DOHH2 (cell line): Measurements from ENCODE around the gene LBH.

Experiments
- H3F3A ChIP-seq: fragments of 200-600 bp; sonication (generic), shearing (Covaris generic); 2 replicates; pipeline ENCODE4 v1.6.0; 2016; ENCODE audit warnings: antibody characterized with exemption, mild to moderate bottlenecking; ENCODE audit not compliant: control insufficient read depth, insufficient read depth
- H3K27ac ChIP-seq: fragments of 200-600 bp; sonication (generic); 2 replicates; pipeline ENCODE4 v1.5.1; 2014; ENCODE audit warnings: low read depth, mild to moderate bottlenecking, low read length, moderate library complexity
- H3K27me3 ChIP-seq: fragments of 200-600 bp; sonication (generic); 2 replicates; pipeline ENCODE4 v1.6.1; 2014; ENCODE audit warnings: mild to moderate bottlenecking, low read length, mixed read lengths; ENCODE audit not compliant: control insufficient read depth
- H3K36me3 ChIP-seq: fragments of 200-600 bp; sonication (generic); 2 replicates; pipeline ENCODE4 v1.6.1; 2014; ENCODE audit warnings: mild to moderate bottlenecking, low read length, moderate library complexity, mixed read lengths; ENCODE audit not compliant: control insufficient read depth
- H3K4me1 ChIP-seq: fragments of 200-600 bp; sonication (generic); 2 replicates; pipeline ENCODE4 v1.6.1; 2014; ENCODE audit warnings: mild to moderate bottlenecking, low read length, mixed read lengths; ENCODE audit not compliant: control insufficient read depth
- H3K4me2 ChIP-seq: fragments of 200-600 bp; sonication (generic); 2 replicates; pipeline ENCODE4 v1.6.0; 2014; ENCODE audit warnings: mild to moderate bottlenecking, low read length, moderate library complexity
- H3K4me3 ChIP-seq: fragments of 200-600 bp; sonication (generic); 2 replicates; pipeline ENCODE4 v1.5.1; 2014; ENCODE audit warnings: mild to moderate bottlenecking, low read length, mixed read lengths
- H3K79me2 ChIP-seq: fragments of 200-600 bp; sonication (generic); 2 replicates; pipeline ENCODE4 v1.6.1; 2014; ENCODE audit warnings: mild to moderate bottlenecking, low read length, mixed read lengths; ENCODE audit not compliant: control insufficient read depth
- H3K9me2 ChIP-seq: fragments of 200-600 bp; sonication (generic); replicated peaks from 2 replicates; pipeline ENCODE4 v1.6.1; 2014; ENCODE audit warnings: mild to moderate bottlenecking, low read length, mixed read lengths; ENCODE audit not compliant: control insufficient read depth
- H3K9me3 ChIP-seq: fragments of 200-600 bp; sonication (generic); 2 replicates; pipeline ENCODE4 v1.6.1; 2014; ENCODE audit warnings: antibody characterized with exemption, low read length, mixed read lengths; ENCODE audit not compliant: control insufficient read depth, insufficient read depth
- H4K20me1 ChIP-seq: fragments of 200-600 bp; sonication (generic); 2 replicates; pipeline ENCODE4 v1.6.0; 2014; ENCODE audit warnings: low read depth, mild to moderate bottlenecking, antibody characterized with exemption, low read length, moderate library complexity; ENCODE audit not compliant: control insufficient read depth, insufficient read depth
- EZH2phosphoT487 ChIP-seq: fragments of 200-600 bp; sonication (generic); IDR thresholded peaks from 2 replicates; pipeline ENCODE4 v1.6.1; 2017; ENCODE audit warnings: borderline replicate concordance, mild to moderate bottlenecking, antibody characterized with exemption, low read length, moderate library complexity, mixed read lengths
- TF ChIP-seq, protein P1 (sequence below): fragments of 200-600 bp; sonication (generic); IDR thresholded peaks from one replicate; pipeline ENCODE4 v1.5.1; 2014; ENCODE audit warnings: antibody characterized with exemption, mild to moderate bottlenecking, low read depth, low read length; ENCODE audit not compliant: poor library complexity, severe bottlenecking

Gene LBH

DNA sequence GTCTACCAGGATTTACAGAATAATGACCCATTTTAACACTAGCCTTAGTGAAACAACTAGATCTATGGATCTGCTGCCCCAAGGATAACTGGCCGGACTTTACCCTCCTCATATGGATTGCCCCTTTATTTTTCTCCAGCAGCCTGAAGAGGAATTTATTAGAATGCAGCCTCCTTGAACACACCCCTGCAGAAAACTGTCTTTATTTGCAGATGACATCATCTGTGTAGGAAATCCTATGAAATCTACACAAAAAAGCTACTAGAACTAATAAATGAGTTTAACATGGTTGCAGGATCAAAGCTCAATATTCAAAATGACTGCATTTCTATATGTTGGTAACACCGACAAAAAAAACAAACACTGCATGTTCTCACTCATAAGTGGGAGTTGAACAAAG, 29.6 kb downstream of the LBH start:
- H3K9me2 ChIP-seq = no peaks in the 10 kb centered on the region
- H3K4me2 ChIP-seq = no peak overlapping the region
- H3F3A ChIP-seq = no peaks in the 10 kb centered on the region
- no peak overlapping the region for H3K4me3 ChIP-seq
- no peak overlapping the region for H3K27ac ChIP-seq
- H3K79me2 ChIP-seq = no peaks in the 10 kb centered on the region
- TF ChIP-seq, protein P1, sequence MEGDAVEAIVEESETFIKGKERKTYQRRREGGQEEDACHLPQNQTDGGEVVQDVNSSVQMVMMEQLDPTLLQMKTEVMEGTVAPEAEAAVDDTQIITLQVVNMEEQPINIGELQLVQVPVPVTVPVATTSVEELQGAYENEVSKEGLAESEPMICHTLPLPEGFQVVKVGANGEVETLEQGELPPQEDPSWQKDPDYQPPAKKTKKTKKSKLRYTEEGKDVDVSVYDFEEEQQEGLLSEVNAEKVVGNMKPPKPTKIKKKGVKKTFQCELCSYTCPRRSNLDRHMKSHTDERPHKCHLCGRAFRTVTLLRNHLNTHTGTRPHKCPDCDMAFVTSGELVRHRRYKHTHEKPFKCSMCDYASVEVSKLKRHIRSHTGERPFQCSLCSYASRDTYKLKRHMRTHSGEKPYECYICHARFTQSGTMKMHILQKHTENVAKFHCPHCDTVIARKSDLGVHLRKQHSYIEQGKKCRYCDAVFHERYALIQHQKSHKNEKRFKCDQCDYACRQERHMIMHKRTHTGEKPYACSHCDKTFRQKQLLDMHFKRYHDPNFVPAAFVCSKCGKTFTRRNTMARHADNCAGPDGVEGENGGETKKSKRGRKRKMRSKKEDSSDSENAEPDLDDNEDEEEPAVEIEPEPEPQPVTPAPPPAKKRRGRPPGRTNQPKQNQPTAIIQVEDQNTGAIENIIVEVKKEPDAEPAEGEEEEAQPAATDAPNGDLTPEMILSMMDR = no peak
- TF ChIP-seq EZH2phosphoT487 = no peak
- peaks cover 6% of the 10 kb centered on the region for H3K4me1 ChIP-seq
- no peaks in the 10 kb centered on the region for H4K20me1 ChIP-seq
- no peaks in the 10 kb centered on the region for H3K36me3 ChIP-seq
- 0 out of 2 replicates have a peak, but pooled peaks cover 6% of the 10 kb centered on the region for H3K9me3 ChIP-seq
- no peaks in the 10 kb centered on the region for H3K27me3 ChIP-seq

DNA sequence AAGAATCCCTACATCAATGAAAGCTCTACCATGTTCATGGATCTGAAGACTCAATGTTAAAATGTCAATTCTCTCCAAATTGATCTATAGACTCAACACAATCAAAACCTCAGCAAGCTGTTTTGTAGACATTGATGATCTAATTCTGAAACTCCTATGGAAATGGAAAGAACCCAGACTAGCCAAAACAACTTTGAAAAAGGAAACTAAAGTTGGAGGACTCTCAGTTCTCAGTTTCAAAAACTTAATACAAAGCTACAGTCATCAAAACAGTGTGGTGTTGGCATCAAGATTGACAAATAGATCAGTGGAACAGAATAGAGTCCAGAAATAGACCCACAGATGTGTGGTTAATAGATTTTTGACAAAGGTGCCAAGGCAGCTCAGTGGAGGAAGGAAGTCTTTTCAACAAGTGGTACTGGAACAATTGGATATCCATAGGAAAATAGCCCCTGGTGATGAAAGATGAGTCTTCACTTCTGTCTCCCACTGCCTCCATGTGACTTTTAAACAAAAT, 30.4 kb downstream of the LBH start:
- Histone ChIP-seq H3K4me3 (no peak overlapping the region), H3K4me1 (peaks cover 14% of the 10 kb centered on the region), H3K27ac (no peak overlapping the region), H4K20me1 (no peaks in the 10 kb centered on the region), H3K27me3 (no peaks in the 10 kb centered on the region), H3K36me3 (no peaks in the 10 kb centered on the region), H3K9me2 (no peaks in the 10 kb centered on the region), H3K9me3 (0 out of 2 replicates have a peak, but pooled peaks cover 6% of the 10 kb centered on the region), H3K4me2 (no peak overlapping the region), H3F3A (no peaks in the 10 kb centered on the region), H3K79me2 (no peaks in the 10 kb centered on the region)
- TF ChIP-seq EZH2phosphoT487 = no peak
- TF ChIP-seq, protein P1 = no peak

DNA sequence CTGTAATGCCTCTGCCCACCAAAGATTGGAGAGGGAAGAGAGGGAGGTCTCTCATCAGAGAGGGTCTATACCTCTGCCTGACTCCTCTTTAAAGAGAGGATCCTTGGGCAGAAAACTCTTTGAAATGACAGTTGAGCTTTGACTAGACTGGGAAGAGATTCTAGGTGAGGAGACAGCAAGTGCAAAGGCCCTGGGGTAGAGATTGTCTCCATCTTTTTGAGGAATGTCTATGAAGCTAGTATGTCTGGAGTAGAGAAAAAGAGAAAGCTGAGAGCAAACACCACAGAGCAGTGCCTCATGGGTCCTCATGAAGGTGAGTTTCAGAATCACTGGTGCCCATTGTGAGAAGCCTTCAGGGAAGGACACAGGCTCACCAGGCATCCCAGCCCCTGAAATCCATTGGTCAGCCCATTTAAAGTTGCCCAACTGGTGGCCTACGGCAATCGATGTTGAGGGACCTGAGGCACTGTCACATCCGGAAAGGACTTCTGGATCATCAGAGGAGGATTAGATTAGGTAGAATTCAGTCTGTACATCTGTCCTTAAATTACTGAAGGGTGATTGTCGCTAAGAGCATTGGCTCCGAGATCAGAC, 31.5 kb downstream of the LBH start:
- H3K4me1 ChIP-seq = peaks cover 25% of the 10 kb centered on the region
- no peak for TF ChIP-seq EZH2phosphoT487
- TF ChIP-seq, protein P1 = no peak
- 0 out of 2 replicates have a peak, but pooled peaks cover 6% of the 10 kb centered on the region for H3K9me3 ChIP-seq
- no peaks in the 10 kb centered on the region for H3K9me2 ChIP-seq
- H3K4me2 ChIP-seq = no peak overlapping the region
- H3K79me2 ChIP-seq = no peaks in the 10 kb centered on the region
- H4K20me1 ChIP-seq = no peaks in the 10 kb centered on the region
- no peaks in the 10 kb centered on the region for H3F3A ChIP-seq
- no peak overlapping the region for H3K27ac ChIP-seq
- H3K27me3 ChIP-seq = no peaks in the 10 kb centered on the region
- no peak overlapping the region for H3K4me3 ChIP-seq
- no peaks in the 10 kb centered on the region for H3K36me3 ChIP-seq
